VCaP (cell line): ENCODE measurements around the gene CLCN7.

ENCODE experiments used
- H3K27ac ChIP-seq: fragments of 450-650 bp; 2 replicates; pipeline ENCODE4 v1.5.1; 2017
- CTCF ChIP-seq: fragments of 450-650 bp; conservative IDR thresholded peaks from 2 replicates; pipeline ENCODE4 v1.5.1; 2017; ENCODE audit warnings: mild to moderate bottlenecking, moderate library complexity

The CLCN7 gene

DNA sequence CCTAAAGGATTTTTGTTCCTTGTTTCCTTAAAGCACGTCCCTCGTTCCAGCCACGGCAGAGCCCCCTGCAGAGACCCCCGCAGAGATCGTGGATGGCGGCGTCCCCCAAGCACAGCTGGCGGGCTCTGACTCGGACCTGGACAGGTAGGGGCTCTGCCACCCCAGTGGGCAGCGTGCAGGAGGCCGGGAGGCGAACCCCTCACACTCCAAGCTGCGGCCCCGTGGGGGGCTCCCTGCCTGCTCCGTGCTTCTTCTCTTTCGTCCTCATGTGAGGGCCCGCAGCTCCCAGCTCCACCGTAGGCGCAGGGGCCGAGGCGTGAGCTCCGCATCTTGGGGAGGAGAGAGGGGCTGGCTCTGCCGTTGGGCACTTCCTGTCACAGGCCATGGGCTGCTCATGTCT, 26.8 kb upstream of the CLCN7 start:
- no peak for TF ChIP-seq CTCF
- H3K27ac ChIP-seq, result no peak overlapping the region

DNA sequence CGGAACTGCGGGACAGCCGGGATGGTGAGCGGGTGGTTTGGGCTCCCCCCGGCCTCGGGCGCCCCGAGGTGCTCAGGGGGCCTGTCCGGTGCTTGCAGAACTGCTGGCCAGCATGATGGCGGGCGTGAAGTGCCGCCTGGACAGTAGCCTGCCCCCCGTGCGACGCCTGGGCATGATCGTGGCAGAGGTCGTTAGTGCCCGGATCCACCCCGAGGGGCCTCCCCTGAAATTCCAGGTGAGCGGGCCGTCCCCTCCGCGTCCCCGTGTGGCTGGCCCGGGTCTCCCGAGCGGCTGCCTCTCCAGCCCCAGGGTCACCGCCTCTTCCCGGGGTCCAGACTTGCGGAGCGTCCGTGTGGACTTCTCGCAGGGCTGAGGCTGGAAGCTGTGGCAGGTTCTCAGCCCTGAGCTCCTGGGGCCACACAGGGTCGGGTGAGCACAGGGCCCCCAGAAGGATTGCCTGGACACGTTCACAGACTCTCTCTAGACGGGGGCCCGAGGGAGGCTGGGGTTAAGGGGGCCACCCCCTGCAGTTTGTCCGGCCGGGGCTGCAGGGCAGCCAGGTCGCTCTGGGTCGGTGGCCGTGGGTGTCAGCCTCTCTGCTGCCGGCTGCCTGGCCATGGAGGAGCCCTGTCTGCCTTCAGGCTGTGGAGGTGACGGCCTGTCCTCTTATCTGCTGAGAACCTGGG, 25.8 kb upstream of the CLCN7 start:
- H3K27ac ChIP-seq, result no peak overlapping the region
- no peak for TF ChIP-seq CTCF

- no peak for TF ChIP-seq CTCF
- no peak overlapping the region for H3K27ac ChIP-seq
Observed at GRCh38 chr16:1499756-1500464, 25.1 kb upstream of the CLCN7 start.

DNA sequence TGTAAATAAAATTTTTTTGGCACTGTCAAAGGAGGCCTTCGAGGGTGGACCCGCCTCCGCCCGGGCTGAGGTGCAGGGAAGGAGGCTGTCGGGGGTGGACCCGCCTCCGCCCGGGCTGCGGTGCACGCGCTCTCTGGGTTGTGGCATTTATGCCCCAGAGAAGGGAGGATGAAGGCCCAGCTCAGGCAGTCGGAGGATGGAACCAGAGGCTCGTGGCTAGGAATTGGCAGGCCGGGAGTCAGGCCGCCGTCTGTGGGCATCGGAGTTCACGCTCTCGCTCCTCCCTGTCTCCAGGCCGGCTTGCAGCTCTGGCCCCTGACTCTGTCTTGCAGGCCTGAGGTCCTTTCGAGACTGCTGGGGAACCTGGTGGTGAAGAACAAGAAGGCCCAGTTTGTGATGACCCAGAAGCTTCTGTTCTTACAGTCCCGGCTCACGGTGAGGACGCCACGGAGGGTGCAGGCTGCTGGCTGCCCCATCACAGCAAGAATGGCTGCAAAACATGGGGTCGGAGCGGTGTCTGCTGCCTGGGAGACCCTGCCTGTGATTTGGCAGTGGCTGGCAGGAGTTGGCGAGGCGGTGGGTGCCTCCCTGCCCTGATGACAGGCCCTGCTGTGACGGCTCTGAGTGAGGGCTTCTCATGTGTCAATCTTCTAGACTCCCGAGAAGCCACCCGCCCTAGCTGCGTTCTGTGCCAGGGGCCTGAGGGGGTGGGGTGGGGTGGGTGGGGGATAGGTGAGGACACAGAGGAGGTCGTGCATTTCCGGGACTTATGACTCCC, 24.3 kb upstream of the CLCN7 start:
- H3K27ac ChIP-seq, result no peak overlapping the region
- TF ChIP-seq CTCF, result no peak

DNA sequence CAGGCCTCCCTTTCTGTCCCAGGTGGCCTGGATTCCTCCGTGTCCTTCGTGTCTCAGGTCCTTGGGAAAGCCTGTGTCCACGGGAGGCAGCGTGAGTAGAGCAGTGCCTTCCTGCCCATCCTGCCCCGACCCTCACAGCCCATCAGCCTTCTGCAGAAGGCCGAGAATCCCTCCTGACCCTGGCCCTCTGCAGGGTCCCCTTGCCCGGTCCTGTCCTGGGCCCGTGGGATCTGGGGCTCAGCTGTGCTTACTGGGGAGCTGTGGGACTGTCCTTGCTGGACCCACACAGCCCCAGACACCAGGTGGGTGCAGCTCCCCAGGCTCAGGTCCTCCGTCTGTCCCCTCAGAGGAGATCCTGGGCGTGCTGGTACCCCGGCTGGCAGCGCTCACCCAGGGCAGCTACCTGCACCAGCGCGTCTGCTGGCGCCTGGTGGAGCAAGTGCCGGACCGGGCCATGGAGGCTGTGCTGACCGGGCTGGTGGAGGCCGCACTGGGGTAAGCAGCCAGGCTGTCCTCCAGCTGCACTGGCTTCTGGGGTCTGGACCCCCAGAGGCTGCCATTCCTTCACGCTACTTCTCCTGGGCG, 22.3 kb upstream of the CLCN7 start:
- H3K27ac ChIP-seq, result no peak overlapping the region
- TF ChIP-seq CTCF, result no peak

- no peak overlapping the region for H3K27ac ChIP-seq
- TF ChIP-seq CTCF, result no peak
Observed at GRCh38 chr16:1496464-1496863, 21.6 kb upstream of the CLCN7 start.

DNA sequence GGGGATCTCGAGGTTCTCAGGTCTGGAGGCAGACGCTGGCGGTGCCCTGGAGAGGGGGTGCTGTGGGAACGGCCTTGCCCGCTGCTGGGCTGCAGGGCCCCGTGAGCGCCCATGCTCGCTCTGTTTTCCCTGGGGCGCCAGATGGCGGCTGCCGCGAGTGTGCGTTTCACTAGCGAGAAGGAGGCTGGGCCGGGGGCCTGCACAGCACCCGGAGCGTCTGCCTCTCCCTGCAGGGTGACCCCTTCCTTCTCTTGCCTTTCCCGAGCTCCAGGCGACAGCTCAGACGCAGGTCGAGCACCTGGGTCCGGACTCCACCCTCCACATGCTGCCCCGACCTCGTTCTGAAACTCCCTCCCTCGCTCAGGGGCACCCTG, 21.0 kb upstream of the CLCN7 start:
- H3K27ac ChIP-seq, result no peak overlapping the region

More for the DNA sequence above, 21.0 kb upstream of the CLCN7 start:
- TF ChIP-seq CTCF, result no peak
